ENCODE data around the gene EEA1. TPM values are rescaled to one million over a fixed set of nuclear protein-coding genes. Genes with fewer than 3 reads are reported as not detected.
"Not testable (repeated sequence)": the region's sequence is repeated elsewhere in the genome, so short reads cannot be mapped to it uniquely, and the experiment has no call there.

EEA1 gene
- 4.3 and 12.3 TPM in 2 replicates for total RNA-seq (2014; rRNA removed; shearing (Covaris generic))

DNA sequence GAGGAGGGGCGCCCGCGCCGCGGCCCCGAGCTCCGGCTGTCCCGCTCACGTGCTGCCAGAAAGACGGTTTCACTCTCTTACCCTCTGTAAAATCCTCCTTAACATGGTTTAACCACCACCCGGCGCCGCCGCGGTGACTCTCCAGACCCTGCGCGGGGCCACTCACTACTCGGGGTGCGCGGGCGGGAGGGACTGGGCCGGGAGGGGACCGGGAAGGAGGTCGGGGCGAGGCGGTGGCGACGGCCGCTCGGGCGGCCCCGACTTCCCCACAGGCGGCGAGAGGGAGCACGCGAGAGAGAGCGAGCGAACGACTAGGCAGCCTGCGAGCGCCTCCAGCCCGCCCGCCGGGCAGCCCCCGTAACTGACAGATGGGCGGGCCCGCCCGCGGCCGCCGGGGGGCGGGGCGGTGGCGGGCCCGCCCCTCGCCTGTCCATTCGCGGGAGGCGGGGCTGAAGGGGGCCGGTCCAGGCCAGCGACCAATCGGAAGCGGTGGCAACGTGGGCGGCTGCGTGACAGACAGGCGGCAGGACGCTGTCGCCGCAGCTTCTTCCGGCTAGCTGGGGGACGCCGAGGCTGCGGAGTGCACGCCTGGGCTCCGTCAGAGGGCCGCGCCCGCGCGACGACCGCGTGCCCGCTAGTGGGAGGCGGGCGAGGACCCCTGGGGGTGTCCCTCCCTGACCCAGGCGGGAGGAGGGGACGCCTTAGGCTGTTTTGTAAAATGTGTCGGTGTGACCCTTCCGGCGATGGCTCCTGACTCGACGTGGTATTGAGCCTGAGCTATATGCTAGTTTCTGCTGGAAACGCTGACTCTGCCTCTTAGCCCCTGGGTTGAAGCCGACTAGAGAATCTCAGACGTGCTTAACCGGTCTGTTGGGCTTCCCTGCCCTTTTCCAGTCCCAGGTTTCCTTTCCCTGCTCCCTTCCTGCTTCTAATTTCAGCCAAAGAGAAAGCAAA is at the start of gene EEA1:
Gene EEA1 (minus strand): TSS at position 334 of the 954 bp plus-strand sequence. CDS start 229 bp downstream, at position 105.
- Histone ChIP-seq H3K27me3 (ENCODE audit: control insufficient read depth, insufficient read depth, low read length) (no peaks in the 10 kb centered on the region), H3K4me3 (ENCODE audit: insufficient read depth, low read depth, low read length) (peak within 1 kb of the TSS; percentile 70), H3K36me3 (replicated peaks; ENCODE audit: control insufficient read depth, insufficient read depth, low read length) (no peaks in the 10 kb centered on the region)
- DNase-seq, result peak; percentile 99

- no peak overlapping the region for H3K4me3 ChIP-seq (ENCODE audit: insufficient read depth, low read depth, low read length)
- no peaks in the 10 kb centered on the region for H3K27me3 ChIP-seq (ENCODE audit: control insufficient read depth, insufficient read depth, low read length)
- no peaks in the 10 kb centered on the region for H3K36me3 ChIP-seq (replicated peaks; ENCODE audit: control insufficient read depth, insufficient read depth, low read length)
- no peak for DNase-seq
Observed at GRCh38 chr12:92978607-92979006, 49.5 kb upstream of the EEA1 start.

- no peaks in the 10 kb centered on the region for H3K27me3 ChIP-seq (ENCODE audit: control insufficient read depth, insufficient read depth, low read length)
- no peak overlapping the region for H3K4me3 ChIP-seq (ENCODE audit: insufficient read depth, low read depth, low read length)
Observed at GRCh38 chr12:92977326-92977725, 48.2 kb upstream of the EEA1 start.

DNA sequence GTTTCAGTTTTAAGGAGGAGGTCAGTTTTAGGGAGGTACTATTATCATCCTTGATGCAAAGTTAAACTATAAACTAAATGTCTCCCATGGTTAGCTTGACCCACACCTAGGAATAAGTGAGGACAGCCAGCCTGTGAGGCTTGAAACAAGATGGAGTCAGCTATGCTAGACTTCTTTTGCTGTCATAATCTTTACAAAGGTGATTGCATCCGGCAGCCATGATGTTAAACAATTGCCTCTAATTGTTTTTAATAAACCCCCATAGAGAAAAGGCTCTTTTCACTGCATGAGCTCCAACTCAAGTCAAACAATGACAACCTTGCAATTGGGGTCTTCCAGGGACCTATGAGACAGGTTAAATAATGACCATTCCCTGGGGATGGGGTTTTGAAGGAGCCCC is 45.7 kb upstream of the EEA1 start:
- H3K4me3 ChIP-seq (ENCODE audit: insufficient read depth, low read depth, low read length), result no peak overlapping the region
- no peaks in the 10 kb centered on the region for H3K36me3 ChIP-seq (replicated peaks; ENCODE audit: control insufficient read depth, insufficient read depth, low read length)
- no peaks in the 10 kb centered on the region for H3K27me3 ChIP-seq (ENCODE audit: control insufficient read depth, insufficient read depth, low read length)
- DNase-seq, result no peak

More at GRCh38 chr12:92977326-92977725, 48.2 kb upstream of the EEA1 start:
- DNase-seq, result no peak
- no peaks in the 10 kb centered on the region for H3K36me3 ChIP-seq (replicated peaks; ENCODE audit: control insufficient read depth, insufficient read depth, low read length)

DNA sequence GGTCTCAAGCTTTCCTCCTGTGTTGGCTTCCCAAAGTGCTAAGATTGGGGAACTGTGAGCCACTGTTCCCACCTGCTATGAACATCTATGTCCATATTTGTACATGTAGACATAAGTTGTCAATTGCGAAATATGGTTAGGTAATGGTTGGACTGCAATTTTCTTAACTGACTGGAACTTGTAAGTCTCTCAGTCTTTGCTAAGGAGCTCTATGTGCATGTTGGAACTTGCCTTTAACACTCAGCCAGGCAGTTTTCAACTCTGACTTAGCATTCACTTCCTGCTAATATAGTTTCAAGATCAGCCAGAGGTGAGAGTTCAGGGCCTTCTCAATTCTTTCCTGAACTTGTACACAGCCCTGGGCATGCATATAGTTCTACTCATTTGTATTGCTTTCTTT is 44.5 kb upstream of the EEA1 start:
- no peak for DNase-seq

GRCh38 chr12:92971859-92972524 is 42.9 kb upstream of the EEA1 start:
- DNase-seq, result no peak
- Histone ChIP-seq H3K27me3 (ENCODE audit: control insufficient read depth, insufficient read depth, low read length) (no peaks in the 10 kb centered on the region), H3K36me3 (replicated peaks; ENCODE audit: control insufficient read depth, insufficient read depth, low read length) (no peaks in the 10 kb centered on the region), H3K4me3 (ENCODE audit: insufficient read depth, low read depth, low read length) (no peak overlapping the region)

More for the DNA sequence above, 44.5 kb upstream of the EEA1 start:
- Histone ChIP-seq H3K27me3 (ENCODE audit: control insufficient read depth, insufficient read depth, low read length) (no peaks in the 10 kb centered on the region), H3K4me3 (ENCODE audit: insufficient read depth, low read depth, low read length) (no peak overlapping the region), H3K36me3 (replicated peaks; ENCODE audit: control insufficient read depth, insufficient read depth, low read length) (no peaks in the 10 kb centered on the region)

DNA sequence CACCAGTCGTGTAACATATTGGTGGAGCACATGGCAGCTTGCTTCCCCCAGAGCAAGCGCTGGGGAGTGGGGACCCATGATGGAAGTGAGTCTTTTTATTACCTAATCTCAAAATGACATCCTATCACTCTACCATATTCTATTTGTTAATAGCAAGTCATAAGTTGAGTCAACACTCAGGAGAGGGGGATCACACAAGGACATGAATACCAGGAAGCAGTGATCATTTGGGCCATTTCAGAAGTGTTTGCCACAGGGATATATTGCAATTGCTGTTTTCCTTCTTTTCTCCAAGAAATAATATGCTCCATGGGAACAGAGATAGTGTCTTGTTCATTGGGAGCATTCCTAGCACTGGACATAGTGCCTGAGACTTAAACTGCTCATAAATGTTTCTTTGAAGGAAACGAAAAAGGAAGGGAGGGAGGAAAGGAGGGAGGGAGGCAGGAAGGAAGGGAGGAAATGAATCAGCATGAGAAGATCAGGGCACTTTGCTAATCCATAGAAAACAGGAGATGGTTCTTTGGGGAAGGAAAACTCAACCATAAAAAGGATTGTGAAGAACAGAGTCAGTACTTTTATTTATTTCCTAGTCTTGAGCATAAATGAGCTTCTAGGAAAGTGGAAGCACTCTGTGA is 39.2 kb upstream of the EEA1 start:
- no peaks in the 10 kb centered on the region for H3K36me3 ChIP-seq (replicated peaks; ENCODE audit: control insufficient read depth, insufficient read depth, low read length)

GRCh38 chr12:92964378-92964777 is 35.3 kb upstream of the EEA1 start:
- H3K27me3 ChIP-seq (ENCODE audit: control insufficient read depth, insufficient read depth, low read length); H3K36me3 ChIP-seq (replicated peaks; ENCODE audit: control insufficient read depth, insufficient read depth, low read length); DNase-seq; H3K4me3 ChIP-seq (ENCODE audit: insufficient read depth, low read depth, low read length): not testable (repeated sequence)

More for the DNA sequence above, 39.2 kb upstream of the EEA1 start:
- Histone ChIP-seq H3K27me3 (ENCODE audit: control insufficient read depth, insufficient read depth, low read length) (no peaks in the 10 kb centered on the region), H3K4me3 (ENCODE audit: insufficient read depth, low read depth, low read length) (no peak overlapping the region)
- no peak for DNase-seq

DNA sequence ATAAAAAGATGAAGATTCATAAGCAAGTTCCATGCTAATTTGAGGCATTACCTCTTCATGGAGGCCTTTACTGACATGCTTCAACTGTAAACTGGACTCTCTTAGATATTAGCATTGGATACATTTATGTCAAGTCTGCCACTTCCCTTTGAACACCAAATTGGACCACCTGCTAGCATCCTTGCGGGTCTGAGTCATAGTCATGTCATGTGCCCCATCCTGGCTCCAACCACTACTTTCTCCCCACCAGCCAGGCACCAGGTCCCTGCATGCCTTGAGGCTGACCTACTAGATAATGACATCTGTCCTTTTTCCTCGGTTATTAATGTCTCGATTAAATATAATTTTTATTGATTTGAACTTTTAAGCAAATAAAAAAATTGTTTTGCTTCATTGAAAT is 32.9 kb upstream of the EEA1 start:
- Histone ChIP-seq H3K4me3 (ENCODE audit: insufficient read depth, low read depth, low read length) (no peak overlapping the region), H3K36me3 (replicated peaks; ENCODE audit: control insufficient read depth, insufficient read depth, low read length) (no peaks in the 10 kb centered on the region), H3K27me3 (ENCODE audit: control insufficient read depth, insufficient read depth, low read length) (no peaks in the 10 kb centered on the region)
- no peak for DNase-seq

DNA sequence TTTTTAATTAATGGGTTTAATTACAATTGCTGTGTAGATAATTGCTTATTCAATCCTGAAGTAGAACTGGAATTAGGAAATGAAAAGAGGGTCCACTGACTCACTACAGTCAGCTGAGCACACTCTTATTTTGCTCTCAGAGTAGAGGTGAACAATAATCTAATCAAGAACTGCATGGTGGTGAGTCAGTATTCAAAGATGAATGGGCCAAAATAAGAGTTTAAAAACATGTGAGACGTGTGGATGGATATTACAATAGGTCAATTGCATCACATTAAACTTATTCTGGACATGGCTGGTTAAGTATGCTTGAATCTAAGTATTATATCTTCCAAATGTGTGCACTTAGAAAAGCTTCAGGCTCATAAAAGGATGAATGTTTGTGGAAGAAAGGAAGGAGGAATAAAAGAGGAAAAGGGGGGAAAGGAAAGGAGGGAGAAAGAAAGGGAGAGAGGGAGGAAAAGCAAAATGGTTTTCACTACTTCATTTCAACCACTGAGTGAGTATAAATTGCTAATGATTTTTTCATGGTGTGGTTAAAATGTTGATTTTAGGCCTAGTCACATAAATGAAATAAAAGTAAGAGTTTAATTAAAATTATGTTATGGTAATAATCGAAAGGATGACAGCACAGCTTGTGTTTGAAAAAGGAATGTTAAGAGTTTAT is 27.0 kb upstream of the EEA1 start:
- Histone ChIP-seq H3K27me3 (ENCODE audit: control insufficient read depth, insufficient read depth, low read length) (no peaks in the 10 kb centered on the region), H3K4me3 (ENCODE audit: insufficient read depth, low read depth, low read length) (no peak overlapping the region), H3K36me3 (replicated peaks; ENCODE audit: control insufficient read depth, insufficient read depth, low read length) (no peaks in the 10 kb centered on the region)
- DNase-seq, result no peak

GRCh38 chr12:92953747-92954146 is 24.7 kb upstream of the EEA1 start:
- Histone ChIP-seq H3K36me3 (replicated peaks; ENCODE audit: control insufficient read depth, insufficient read depth, low read length) (no peaks in the 10 kb centered on the region), H3K4me3 (ENCODE audit: insufficient read depth, low read depth, low read length) (no peak overlapping the region), H3K27me3 (ENCODE audit: control insufficient read depth, insufficient read depth, low read length) (no peaks in the 10 kb centered on the region)
- DNase-seq, result no peak

DNA sequence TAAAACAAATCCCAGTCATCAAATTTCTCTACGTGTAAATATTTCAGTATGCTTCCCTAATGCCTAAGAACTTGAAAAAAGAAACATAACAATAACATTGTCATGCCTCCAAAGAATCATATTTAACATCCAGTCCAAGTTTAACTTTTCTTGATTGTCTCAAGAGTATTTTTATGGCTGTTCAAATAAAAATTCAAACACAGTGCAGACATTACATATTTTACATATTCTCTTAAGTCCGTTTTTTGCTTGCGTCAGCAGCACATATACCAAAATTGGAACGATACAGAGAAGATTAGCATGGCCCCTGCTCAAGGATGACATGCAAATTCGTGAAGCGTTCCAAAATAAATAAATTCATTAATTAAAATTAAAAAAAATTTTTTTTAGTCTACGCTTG is 23.3 kb upstream of the EEA1 start:
- Histone ChIP-seq H3K27me3 (ENCODE audit: control insufficient read depth, insufficient read depth, low read length) (no peaks in the 10 kb centered on the region), H3K4me3 (ENCODE audit: insufficient read depth, low read depth, low read length) (no peak overlapping the region)

GRCh38 chr12:92951006-92951405 is 21.9 kb upstream of the EEA1 start:
- no peaks in the 10 kb centered on the region for H3K27me3 ChIP-seq (ENCODE audit: control insufficient read depth, insufficient read depth, low read length)
- DNase-seq, result no peak
- no peak overlapping the region for H3K4me3 ChIP-seq (ENCODE audit: insufficient read depth, low read depth, low read length)
- no peaks in the 10 kb centered on the region for H3K36me3 ChIP-seq (replicated peaks; ENCODE audit: control insufficient read depth, insufficient read depth, low read length)

More for the DNA sequence above, 23.3 kb upstream of the EEA1 start:
- DNase-seq, result no peak
- H3K36me3 ChIP-seq (replicated peaks; ENCODE audit: control insufficient read depth, insufficient read depth, low read length), result no peaks in the 10 kb centered on the region

DNA sequence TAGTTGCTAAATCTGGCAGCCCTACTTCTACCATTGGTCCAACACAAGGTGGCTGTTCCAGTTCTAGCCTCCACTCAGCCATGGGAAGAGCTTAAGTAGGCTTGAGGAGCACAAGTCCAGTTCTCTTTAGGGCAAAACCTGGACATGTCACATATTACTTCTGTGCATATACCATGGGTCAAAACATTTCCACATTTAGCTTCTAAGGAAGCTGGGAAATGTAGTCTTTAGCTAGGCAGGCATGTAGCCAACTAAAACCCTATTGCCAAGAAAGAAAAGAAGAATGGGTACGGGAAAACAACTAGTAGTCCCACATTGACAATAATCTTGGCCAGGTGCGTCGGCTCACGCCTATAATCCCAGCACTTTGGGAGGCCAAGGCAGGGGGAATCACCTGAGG is 20.9 kb upstream of the EEA1 start:
- no peak for DNase-seq
- H3K36me3 ChIP-seq (replicated peaks; ENCODE audit: control insufficient read depth, insufficient read depth, low read length), result no peaks in the 10 kb centered on the region
- no peaks in the 10 kb centered on the region for H3K27me3 ChIP-seq (ENCODE audit: control insufficient read depth, insufficient read depth, low read length)
- H3K4me3 ChIP-seq (ENCODE audit: insufficient read depth, low read depth, low read length), result no peak overlapping the region

Data from H7 (cell line).